IMR-90 (cell line): ENCODE results near the gene PLAA. TPM values are rescaled to one million over a fixed set of nuclear protein-coding genes. Genes with fewer than 3 reads are reported as not detected.

ENCODE experiments used
- ATAC-seq: fragments of 200-7000 bp; cut with Tn5 transposase; 2 replicates; pipeline ENCODE4 v1.9.1; 2020; ENCODE audit warnings: low read depth, mild to moderate bottlenecking, moderate library complexity
- Bru-seq: library from RNA; stranded (reverse); fragments of 400-500 nt; gene quantifications from one replicate; lab custom pipeline; 2021; lab: Mats Ljungman, UMichigan
- BruChase-seq, 2 experiments: library from RNA; stranded (reverse); fragments of 400-500 nt; gene quantifications; one replicate each; lab custom pipeline; 2021; lab: Mats Ljungman, UMichigan
- BruUV-seq: library from RNA; stranded (reverse); fragments of 400-500 nt; replicated peaks from 2 replicates; lab custom pipeline; 2021; lab: Mats Ljungman, UMichigan
- CTCF ChIA-PET: fragments of 300-600 bp; formaldehyde crosslinking; extraction: SDS; loops from one replicate; lab custom pipeline; 2021; ENCODE audit warnings: antibody characterized with exemption; lab: Yijun Ruan, JAX
- POLR2A ChIA-PET: fragments of 300-600 bp; sonication (Branson Sonifier 250); formaldehyde crosslinking; loops from one replicate; lab custom pipeline; 2022; ENCODE audit warnings: antibody characterized with exemption; ENCODE audit not compliant: unreplicated experiment; lab: Charles Lee
- DNase-seq: peaks from one replicate; pipeline ENCODE4 v3.0.0; 2013
- H2AFZ ChIP-seq: replicated peaks from 2 replicates; pipeline ENCODE3; 2013; ENCODE audit warnings: low read length, mild to moderate bottlenecking; ENCODE audit not compliant: poor library complexity
- H2AK5ac ChIP-seq: 2 replicates; pipeline ENCODE4 v1.6.1; 2013; ENCODE audit warnings: low read depth, low read length, inconsistent platforms
- H2AK9ac ChIP-seq: replicated peaks from 2 replicates; pipeline ENCODE3; 2013; ENCODE audit warnings: mild to moderate bottlenecking, low read depth, low read length, moderate library complexity; ENCODE audit not compliant: poor library complexity
- H2BK120ac ChIP-seq: 2 replicates; pipeline ENCODE4 v1.6.1; 2013; ENCODE audit warnings: low read depth, low read length, inconsistent platforms
- H2BK15ac ChIP-seq: 3 replicates; pipeline ENCODE4 v1.6.1; 2013; ENCODE audit warnings: low read depth, low read length, inconsistent platforms
- H2BK20ac ChIP-seq: 2 replicates; pipeline ENCODE4 v1.6.1; 2013; ENCODE audit warnings: low read depth, mild to moderate bottlenecking, inconsistent platforms, low read length, moderate library complexity
- H2BK5ac ChIP-seq: 2 replicates; pipeline ENCODE4 v1.6.1; 2013; ENCODE audit warnings: mild to moderate bottlenecking, low read depth, low read length, inconsistent platforms; ENCODE audit not compliant: poor library complexity, severe bottlenecking
- H3K14ac ChIP-seq: replicated peaks from 2 replicates; pipeline ENCODE4 v1.6.1; 2013; ENCODE audit warnings: low read depth, low read length, inconsistent platforms
- H3K18ac ChIP-seq: 2 replicates; pipeline ENCODE4 v1.6.1; 2013; ENCODE audit warnings: low read depth, low read length, control low read depth
- H3K23ac ChIP-seq: 2 replicates; pipeline ENCODE4 v1.6.1; 2013; ENCODE audit warnings: low read depth, low read length, inconsistent platforms
- H3K27ac ChIP-seq: 2 replicates; pipeline ENCODE4 v1.5.1; 2013; ENCODE audit warnings: mild to moderate bottlenecking, control low read depth, low read length; ENCODE audit not compliant: insufficient read depth
- H3K27me3 ChIP-seq: 2 replicates; pipeline ENCODE4 v1.6.1; 2013; ENCODE audit warnings: low read length; ENCODE audit not compliant: control insufficient read depth, insufficient read depth
- H3K36me3 ChIP-seq: 2 replicates; pipeline ENCODE4 v1.6.1; 2013; ENCODE audit warnings: low read length, mixed read lengths; ENCODE audit not compliant: control insufficient read depth, insufficient read depth
- H3K4ac ChIP-seq: 2 replicates; pipeline ENCODE4 v1.6.1; 2013; ENCODE audit warnings: low read depth, low read length, inconsistent platforms
- H3K4me1 ChIP-seq: 2 replicates; pipeline ENCODE4 v1.6.1; 2013; ENCODE audit warnings: low read length, mixed read lengths; ENCODE audit not compliant: control insufficient read depth, insufficient read depth
- H3K4me2 ChIP-seq: 2 replicates; pipeline ENCODE4 v1.6.1; 2013; ENCODE audit warnings: low read depth, mild to moderate bottlenecking, control low read depth, low read length, moderate library complexity
- H3K4me3 ChIP-seq: 2 replicates; pipeline ENCODE4 v1.5.1; 2013; ENCODE audit warnings: low read depth, mild to moderate bottlenecking, control low read depth, low read length, moderate library complexity; ENCODE audit not compliant: insufficient read depth
- H3K56ac ChIP-seq: 2 replicates; pipeline ENCODE4 v1.6.1; 2013; ENCODE audit warnings: low read length, inconsistent platforms; ENCODE audit not compliant: insufficient read depth; ENCODE audit errors: extremely low read depth
- H3K79me1 ChIP-seq, 2 experiments: 2 replicates each; pipeline ENCODE4 v1.6.1; 2013; ENCODE audit warnings: low read length in 2 of 2, inconsistent platforms in 1 of 2, low read depth in 1 of 2
- H3K9ac ChIP-seq: 2 replicates; pipeline ENCODE4 v1.6.1; 2013; ENCODE audit warnings: low read depth, low read length, control low read depth
- H3K9me1 ChIP-seq: 2 replicates; pipeline ENCODE4 v1.6.1; 2013; ENCODE audit warnings: low read length, inconsistent platforms; ENCODE audit not compliant: insufficient read depth
- H3K9me3 ChIP-seq: 2 replicates; pipeline ENCODE4 v1.6.1; 2013; ENCODE audit warnings: low read length; ENCODE audit not compliant: control insufficient read depth, insufficient read depth
- H4K20me1 ChIP-seq: 2 replicates; pipeline ENCODE4 v1.6.1; 2013; ENCODE audit warnings: low read length, inconsistent platforms; ENCODE audit not compliant: insufficient read depth
- H4K5ac ChIP-seq: 2 replicates; pipeline ENCODE4 v1.6.1; 2013; ENCODE audit warnings: mild to moderate bottlenecking, low read depth, low read length, control low read depth
- H4K8ac ChIP-seq, 2 experiments: 2 replicates each; pipeline ENCODE4 v1.6.1; 2013; ENCODE audit warnings: low read depth in 2 of 2, low read length in 2 of 2, control low read depth in 1 of 2, inconsistent platforms in 1 of 2
- H4K91ac ChIP-seq: 2 replicates; pipeline ENCODE4 v1.6.1; 2013; ENCODE audit warnings: low read depth, low read length, inconsistent platforms; ENCODE audit not compliant: insufficient read depth
- CHD1 ChIP-seq: IDR thresholded peaks from 2 replicates; pipeline ENCODE4 v1.6.1; 2012; ENCODE audit warnings: low read depth, low read length, improper control_type of control experiment
- CTCF ChIP-seq: conservative IDR thresholded peaks from 2 replicates; pipeline ENCODE4 v1.5.1; 2012; ENCODE audit warnings: mild to moderate bottlenecking, low read depth, low read length, improper control_type of control experiment
- FOS ChIP-seq: fragments of 150-350 bp; IDR thresholded peaks from 2 replicates; pipeline ENCODE4 v1.6.1; 2016; ENCODE audit warnings: low read depth, low read length
- MAFK ChIP-seq: IDR thresholded peaks from 2 replicates; pipeline ENCODE4 v1.6.1; 2012; ENCODE audit warnings: low read depth, low read length, improper control_type of control experiment
- MAZ ChIP-seq: IDR thresholded peaks from 2 replicates; pipeline ENCODE4 v1.6.1; 2012; ENCODE audit warnings: low read depth, mild to moderate bottlenecking, low read length, improper control_type of control experiment, moderate library complexity, borderline replicate concordance
- MXI1 ChIP-seq: IDR thresholded peaks from 2 replicates; pipeline ENCODE4 v1.6.1; 2012; ENCODE audit warnings: low read depth, mild to moderate bottlenecking, low read length, moderate library complexity, borderline replicate concordance
- NFE2L2 ChIP-seq: fragments of 150-350 bp; IDR thresholded peaks from 2 replicates; pipeline ENCODE4 v1.6.1; 2016; ENCODE audit warnings: low read depth, mild to moderate bottlenecking, low read length
- RAD21 ChIP-seq: IDR thresholded peaks from 2 replicates; pipeline ENCODE4 v1.6.1; 2012; ENCODE audit warnings: low read length, improper control_type of control experiment
- RFX5 ChIP-seq: IDR thresholded peaks from 2 replicates; pipeline ENCODE4 v1.8.0; 2012; ENCODE audit warnings: low read depth, mild to moderate bottlenecking, low read length, moderate library complexity
- SMC3 ChIP-seq: fragments of 150-350 bp; IDR thresholded peaks from 2 replicates; pipeline ENCODE4 v1.6.1; 2016; ENCODE audit warnings: low read depth, mild to moderate bottlenecking, antibody characterized with exemption, low read length, moderate library complexity
- USF2 ChIP-seq: fragments of 150-350 bp; IDR thresholded peaks from 2 replicates; pipeline ENCODE4 v1.6.1; 2017; ENCODE audit warnings: mild to moderate bottlenecking, antibody characterized with exemption, low read length, low read depth
- WGBS, 2 experiments: methylation state at CpG; one replicate each; pipeline versions ENCODE4 v1.1.5 to v1.1.7; 2013; ENCODE audit warnings: missing lambda C conversion rate in 2 of 2; ENCODE audit not compliant: insufficient read length in 1 of 2; ENCODE audit errors: extremely low coverage in 2 of 2; 5-methylcytosine and 5-hydroxymethylcytosine counted together
- dilution Hi-C: fragments of 300-500 bp; cut with HindIII; formaldehyde crosslinking; loops from one replicate; pipeline ENCODE4 v1.14.3; 2018; ENCODE audit warnings: low sequenced_read_pairs; ENCODE audit not compliant: unreplicated experiment
- in situ Hi-C: fragments of 300-500 bp; cut with MboI; formaldehyde crosslinking; loops from 3 replicates; pipeline ENCODE4 v1.14.3; 2019; ENCODE audit warnings: low sequenced_read_pairs, inconsistent platforms, mixed read lengths
- intact Hi-C: fragments of 100-400 bp; cut with micrococcal nuclease; formaldehyde crosslinking; loops from 2 replicates; pipeline ENCODE4 v1.10.0; 2022
- long read RNA-seq: library from polyadenylated mRNA; unstranded; transcript quantifications from one replicate; pipeline ENCODE4 v2.0.0, GENCODE V29; 2021; ENCODE audit not compliant: unreplicated experiment
- polyA plus RNA-seq, 3 experiments: library from polyadenylated mRNA; depleted of rRNA; stranded (reverse); fragments of >200 nt; gene quantifications; 2 replicates each; pipeline ENCODE4 v1.2.3, GENCODE V29; 2012; ENCODE audit warnings: low replicate concordance in 1 of 3
- total RNA-seq: library from RNA; depleted of rRNA; stranded (reverse); fragments of >200 nt; gene quantifications from 2 replicates; pipeline ENCODE4 v1.2.3, GENCODE V29; 2012; rRNA removed

Gene PLAA
- total RNA-seq (24.4 and 37.8 TPM in 2 replicates), polyA plus RNA-seq (2012; rRNA removed) (18.1 and 18.2 TPM in 2 replicates), Bru-seq, nascent RNA (percentile 87 among the genes with signal in this experiment), BruChase-seq, experiment 1, labeled RNA remaining after a 6-hour chase (percentile 79 among the genes with signal in this experiment), BruChase-seq, experiment 2, labeled RNA remaining after a 2-hour chase (percentile 81 among the genes with signal in this experiment)
- 5.6 and 7.1 TPM in 2 replicates for polyA plus RNA-seq (2012; cell fraction: cytosol; rRNA removed)
- 5.4 and 10.9 TPM in 2 replicates for polyA plus RNA-seq (2012; cell fraction: nucleus; rRNA removed; ENCODE audit: low replicate concordance)
- long read RNA-seq, full-length matches to known transcripts = 88 of 92 reads
- long read RNA-seq, partial matches to known transcripts = 0 of 92 reads
- long read RNA-seq, other reads (novel, unspliced or antisense) = 4 of 92 reads

- intact Hi-C loops = loop anchor here (2.0 to 10.0 kb wide), 5 partner anchors 54 to 330 kb away; partner anchors contain the start of gene CAAP1
- Histone ChIP-seq H3K27me3 (no peaks in the 10 kb centered on the region), H2BK120ac (peak within 1 kb of the TSS; percentile 98), H2AK5ac (peak within 1 kb of the TSS; percentile 18), H3K27ac (peak within 1 kb of the TSS; percentile 100), H3K4me1 (peaks cover 2% of the 10 kb centered on the region; the same call in 1 of the 2 replicates), H4K91ac (peak within 1 kb of the TSS; percentile 96), H3K9me1 (no peaks in the 10 kb centered on the region), H2BK5ac (peak within 1 kb of the TSS; percentile 91), H3K18ac (peak within 1 kb of the TSS; percentile 91), H4K8ac (peak within 1 kb of the TSS; percentile 45 to 99), H2BK15ac (peak within 1 kb of the TSS; percentile 81; the same call in 1 of the 3 replicates), H3K23ac (peak within 1 kb of the TSS; percentile 94), H3K14ac (peak within 1 kb of the TSS; percentile 90), H3K79me1 (peaks cover 0 to 27% of the 10 kb centered on the region in 2 experiments; a peak in 3 of 4 replicates), H3K4me2 (peak within 1 kb of the TSS; percentile 97), H3K36me3 (peaks cover 4% of the 10 kb centered on the region), H3K4me3 (peak within 1 kb of the TSS; percentile 80), H3K4ac (peak within 1 kb of the TSS; percentile 96), H3K9ac (peak within 1 kb of the TSS; percentile 99), H3K9me3 (no peaks in the 10 kb centered on the region), H2AFZ (peak within 1 kb of the TSS; percentile 95), H4K20me1 (peaks cover 16% of the 10 kb centered on the region), H3K56ac (peak within 1 kb of the TSS; percentile 99), H2BK20ac (peak within 1 kb of the TSS; percentile 54; the same call in 1 of the 2 replicates), H4K5ac (peak within 1 kb of the TSS; percentile 87), H2AK9ac (peak within 1 kb of the TSS; percentile 75)
- dilution Hi-C loops = no loop called here
- CTCF ChIA-PET = no interaction called here
- peak; percentile 97 for ATAC-seq
- in situ Hi-C loops = no loop called here
- 0% methylated on average over 41 of the region's 76 CpGs; no CpG with 5 or more reads in 1 of the 2 experiments for WGBS, 2 experiments
- DNase-seq = peak; percentile 92
- BruUV-seq = TSS peak; percentile 40
- POLR2A ChIA-PET = interaction anchor here (0.5 kb wide), 1 partner anchor 83 kb away, joined by 3 read pairs; no protein-coding TSS in a partner anchor
- TF ChIP-seq MAZ (peak; percentile 57; the same call in 1 of the 2 replicates), CHD1 (no peak), NFE2L2 (peak; percentile 77; the same call in 1 of the 2 replicates), RAD21 (no peak), USF2 (no peak; the same call in 1 of the 2 replicates), RFX5 (no peak), FOS (0 out of 2 replicates have a peak, but pooled peaks have one; percentile 6), CTCF (no peak), MXI1 (peak; percentile 59), MAFK (no peak), SMC3 (no peak)
These were observed at the start of gene PLAA for GRCh38 chr9:26946753-26947727. Gene PLAA, minus strand, starts transcription at chr9:26947242. Its CDS starts 197 bp downstream, at chr9:26947045.
